ENCODE results near the gene FAM78B.

The FAM78B gene

DNA sequence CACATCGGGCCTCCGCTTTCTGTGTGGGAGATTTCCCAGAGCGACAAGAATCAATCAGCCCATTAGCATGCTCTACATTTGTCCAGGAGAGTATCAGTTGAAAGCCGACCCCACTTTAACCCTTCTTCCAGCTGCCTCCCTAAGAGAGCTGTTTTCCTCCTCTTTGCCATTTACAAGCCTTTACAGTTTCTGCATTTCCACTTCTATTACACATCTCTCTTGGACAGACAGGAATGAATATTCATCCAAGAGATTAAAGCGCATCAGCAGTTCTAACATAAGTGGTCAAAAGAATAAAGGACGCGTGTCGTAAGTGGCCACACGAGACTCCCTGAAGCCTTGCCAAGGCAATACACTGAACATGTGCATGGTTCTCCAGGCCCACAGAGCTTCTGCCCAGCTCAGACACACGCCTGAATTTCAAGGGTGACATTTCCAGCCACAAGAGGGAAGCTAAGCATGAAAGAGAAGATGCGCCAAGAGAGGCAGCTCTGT lies 47.3 kb downstream of the FAM78B start:
- TF ChIP-seq, protein P1, sequence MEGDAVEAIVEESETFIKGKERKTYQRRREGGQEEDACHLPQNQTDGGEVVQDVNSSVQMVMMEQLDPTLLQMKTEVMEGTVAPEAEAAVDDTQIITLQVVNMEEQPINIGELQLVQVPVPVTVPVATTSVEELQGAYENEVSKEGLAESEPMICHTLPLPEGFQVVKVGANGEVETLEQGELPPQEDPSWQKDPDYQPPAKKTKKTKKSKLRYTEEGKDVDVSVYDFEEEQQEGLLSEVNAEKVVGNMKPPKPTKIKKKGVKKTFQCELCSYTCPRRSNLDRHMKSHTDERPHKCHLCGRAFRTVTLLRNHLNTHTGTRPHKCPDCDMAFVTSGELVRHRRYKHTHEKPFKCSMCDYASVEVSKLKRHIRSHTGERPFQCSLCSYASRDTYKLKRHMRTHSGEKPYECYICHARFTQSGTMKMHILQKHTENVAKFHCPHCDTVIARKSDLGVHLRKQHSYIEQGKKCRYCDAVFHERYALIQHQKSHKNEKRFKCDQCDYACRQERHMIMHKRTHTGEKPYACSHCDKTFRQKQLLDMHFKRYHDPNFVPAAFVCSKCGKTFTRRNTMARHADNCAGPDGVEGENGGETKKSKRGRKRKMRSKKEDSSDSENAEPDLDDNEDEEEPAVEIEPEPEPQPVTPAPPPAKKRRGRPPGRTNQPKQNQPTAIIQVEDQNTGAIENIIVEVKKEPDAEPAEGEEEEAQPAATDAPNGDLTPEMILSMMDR (IDR thresholded peaks at IDR 0.05) = no peak

DNA sequence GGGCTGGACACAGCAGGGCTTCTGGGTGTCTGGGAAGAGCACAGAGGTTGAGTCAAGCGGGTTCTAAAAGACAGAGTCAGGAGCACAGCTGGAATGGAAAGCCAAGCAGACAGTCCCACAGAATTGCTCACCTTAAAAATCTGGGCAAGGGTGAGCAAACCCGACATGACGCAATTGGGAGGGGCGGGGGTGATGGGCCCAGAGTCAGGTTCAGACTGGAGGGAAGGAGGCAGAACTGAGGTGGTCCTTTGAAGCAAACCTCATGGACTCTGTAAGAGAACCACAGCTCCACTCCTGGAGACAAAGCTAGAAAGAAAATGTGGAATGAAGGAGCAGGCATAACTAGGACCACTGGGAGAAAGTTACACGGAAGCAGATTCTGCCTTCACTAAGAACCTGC lies 49.0 kb downstream of the FAM78B start:
- TF ChIP-seq, protein P1 (IDR thresholded peaks at IDR 0.05) = no peak

DNA sequence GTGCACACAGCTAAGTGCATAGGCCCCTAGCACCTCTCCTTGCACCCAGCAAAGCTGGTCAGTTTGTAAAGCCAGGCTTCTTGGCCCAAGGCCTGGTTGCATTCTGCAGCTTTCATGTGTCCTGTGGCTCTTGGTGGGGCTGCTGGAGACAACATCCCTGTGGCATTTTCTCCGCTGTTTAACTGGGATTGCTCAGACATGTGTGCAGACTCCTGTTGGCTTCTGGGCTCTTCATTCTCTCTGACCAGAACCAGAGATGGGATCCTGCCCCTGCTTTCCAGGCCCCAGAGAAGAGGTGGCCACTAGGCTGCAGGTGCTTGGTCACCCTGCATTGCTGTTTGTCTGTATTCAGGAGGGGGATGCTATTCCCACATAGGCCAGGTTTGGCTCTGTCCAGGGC lies 50.8 kb downstream of the FAM78B start:
- TF ChIP-seq, protein P1 (IDR thresholded peaks at IDR 0.05) = no peak

DNA sequence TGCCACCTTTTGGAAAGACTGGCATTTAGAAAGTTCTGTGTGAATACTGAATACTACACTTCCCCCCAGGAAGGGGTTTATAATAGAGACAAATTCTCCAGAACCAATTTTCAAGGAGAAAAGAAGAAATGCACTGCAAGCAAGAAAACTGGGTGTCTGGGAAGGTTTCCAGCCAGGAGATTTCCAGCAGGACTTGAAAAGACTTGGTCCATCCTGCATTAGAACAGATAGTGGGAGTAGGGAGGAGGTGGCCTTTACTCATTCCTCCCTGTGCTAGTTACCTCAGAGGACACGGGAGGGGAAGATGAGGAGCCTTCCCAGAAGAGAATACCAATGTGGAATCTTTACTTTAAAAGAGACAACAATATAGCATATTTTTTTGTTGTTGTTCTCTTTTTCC lies 52.4 kb downstream of the FAM78B start:
- TF ChIP-seq, protein P1 (IDR thresholded peaks at IDR 0.05) = no peak

DNA sequence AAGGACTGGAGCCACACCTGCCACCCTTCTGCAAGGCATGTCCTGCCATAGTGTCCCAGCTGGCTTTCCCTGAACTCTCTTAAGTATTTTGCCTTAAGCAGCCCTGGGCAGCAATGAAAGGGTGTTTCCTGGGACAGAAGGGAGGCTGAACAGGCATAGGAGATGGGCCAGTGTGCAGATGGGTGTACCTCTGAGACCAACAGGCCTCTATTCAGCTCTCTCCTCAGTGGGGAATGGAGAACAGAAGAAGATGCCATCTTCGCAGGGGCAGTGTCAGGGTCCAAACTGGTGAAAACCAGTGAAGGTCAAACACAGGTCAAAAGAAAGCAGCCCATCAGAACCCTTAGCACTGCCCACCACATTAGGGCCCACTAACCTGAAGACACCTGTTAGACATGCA lies 53.2 kb downstream of the FAM78B start:
- TF ChIP-seq, protein P1 (IDR thresholded peaks at IDR 0.05) = no peak

DNA sequence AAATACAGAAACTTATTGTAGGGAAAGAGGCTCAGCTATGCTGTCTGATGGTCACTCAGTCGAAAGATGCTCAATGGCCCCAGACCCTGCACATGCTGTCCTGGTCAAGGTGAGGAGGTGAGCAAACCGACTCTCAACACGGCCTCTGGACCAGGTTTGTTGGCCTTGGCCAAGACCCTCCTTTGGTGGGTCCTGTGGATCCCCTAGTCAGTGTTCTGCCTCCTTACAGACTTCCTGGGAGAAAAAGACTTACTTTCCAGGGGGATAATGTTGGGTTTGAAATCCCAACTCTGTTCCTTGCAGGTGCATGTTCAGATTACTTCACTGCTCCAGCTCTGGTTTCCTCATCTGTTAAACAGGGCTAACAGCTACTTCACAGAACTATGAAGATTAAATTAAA lies 53.8 kb downstream of the FAM78B start:
- TF ChIP-seq, protein P1 (IDR thresholded peaks at IDR 0.05) = no peak

DNA sequence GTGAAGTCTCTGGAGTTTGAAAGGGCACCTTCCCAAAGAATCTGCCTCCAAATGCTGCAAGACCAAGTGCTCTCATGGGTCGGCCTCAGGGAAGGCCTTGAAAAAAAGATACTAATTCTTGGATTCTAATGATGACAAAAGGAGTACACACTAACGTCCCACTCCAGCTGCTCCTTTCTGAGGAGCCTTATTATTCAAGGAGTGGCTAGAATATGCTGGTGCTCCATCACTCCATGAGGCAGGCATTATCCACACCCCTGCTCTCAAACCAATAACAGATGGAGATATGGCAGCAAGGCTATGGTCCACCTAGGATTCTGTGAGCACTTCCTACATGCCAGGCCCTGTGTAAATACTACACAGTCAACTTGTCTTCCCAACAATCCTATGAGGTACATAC lies 54.4 kb downstream of the FAM78B start:
- TF ChIP-seq, protein P1 (IDR thresholded peaks at IDR 0.05) = no peak

DNA sequence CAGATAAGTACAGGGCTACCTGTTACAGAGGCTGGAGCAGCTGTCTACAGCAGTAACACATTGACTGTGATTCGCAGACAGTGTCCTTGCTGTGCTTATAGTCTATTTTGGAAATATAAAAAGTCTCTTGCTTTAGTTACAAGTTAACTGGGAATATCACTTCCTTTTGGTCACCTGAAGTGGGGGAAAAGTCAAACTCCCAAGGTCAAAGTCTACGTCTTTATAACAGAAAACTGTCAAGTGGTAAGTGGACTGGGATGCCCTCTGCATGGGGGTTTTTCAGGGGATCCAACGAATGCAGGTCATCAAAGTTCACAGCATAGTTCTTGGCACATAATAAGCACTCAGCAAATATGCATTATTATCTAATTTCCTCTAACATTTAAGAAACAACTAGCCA lies 55.4 kb downstream of the FAM78B start:
- TF ChIP-seq, protein P1 (IDR thresholded peaks at IDR 0.05) = no peak

All from LNCAP (cell line).